ENCODE measurements around the gene MBNL1.

MBNL1 gene

DNA sequence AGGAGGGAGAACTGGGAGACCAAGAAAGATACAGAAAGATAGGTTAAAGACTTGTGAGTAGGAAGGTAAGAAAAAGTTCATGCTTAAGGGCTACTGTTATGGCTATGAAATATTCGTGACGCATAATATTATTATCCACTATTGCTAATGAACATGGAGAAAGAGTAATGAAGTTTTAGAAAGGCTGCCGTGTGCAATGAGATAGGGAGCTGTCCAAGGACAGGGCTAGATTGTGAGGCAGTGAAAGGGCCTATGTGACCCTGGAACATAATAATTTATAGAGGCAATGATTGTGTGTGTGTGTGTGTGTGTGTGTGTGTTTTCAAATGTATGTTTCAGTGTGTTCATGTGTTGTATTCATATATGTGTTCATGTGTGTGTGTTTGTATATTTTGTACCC is 27.7 kb downstream of the MBNL1 start:
- no peaks in the 10 kb centered on the region for H3K9me2 ChIP-seq (replicated peaks; ENCODE audit: control insufficient read depth, low read length)
- peak overlapping the region; percentile 10; the same call in 1 of the 2 replicates for H3K4me3 ChIP-seq (ENCODE audit: low read length)
- H3K4me1 ChIP-seq (ENCODE audit: control insufficient read depth, low read length), result peaks cover 86% of the 10 kb centered on the region
- peaks cover 65% of the 10 kb centered on the region for H3K36me3 ChIP-seq (ENCODE audit: control insufficient read depth, low read length)
- H3K79me2 ChIP-seq (ENCODE audit: control insufficient read depth, low read length), result peaks cover 100% of the 10 kb centered on the region
- H3K4me2 ChIP-seq (ENCODE audit: low read length), result peak overlapping the region; percentile 34
- H3K9me3 ChIP-seq (ENCODE audit: control insufficient read depth, insufficient read depth, low read length), result no peaks in the 10 kb centered on the region
- peaks cover 29% of the 10 kb centered on the region for H3F3A ChIP-seq (ENCODE audit: control insufficient read depth, insufficient read depth)
- TF ChIP-seq, protein P1, sequence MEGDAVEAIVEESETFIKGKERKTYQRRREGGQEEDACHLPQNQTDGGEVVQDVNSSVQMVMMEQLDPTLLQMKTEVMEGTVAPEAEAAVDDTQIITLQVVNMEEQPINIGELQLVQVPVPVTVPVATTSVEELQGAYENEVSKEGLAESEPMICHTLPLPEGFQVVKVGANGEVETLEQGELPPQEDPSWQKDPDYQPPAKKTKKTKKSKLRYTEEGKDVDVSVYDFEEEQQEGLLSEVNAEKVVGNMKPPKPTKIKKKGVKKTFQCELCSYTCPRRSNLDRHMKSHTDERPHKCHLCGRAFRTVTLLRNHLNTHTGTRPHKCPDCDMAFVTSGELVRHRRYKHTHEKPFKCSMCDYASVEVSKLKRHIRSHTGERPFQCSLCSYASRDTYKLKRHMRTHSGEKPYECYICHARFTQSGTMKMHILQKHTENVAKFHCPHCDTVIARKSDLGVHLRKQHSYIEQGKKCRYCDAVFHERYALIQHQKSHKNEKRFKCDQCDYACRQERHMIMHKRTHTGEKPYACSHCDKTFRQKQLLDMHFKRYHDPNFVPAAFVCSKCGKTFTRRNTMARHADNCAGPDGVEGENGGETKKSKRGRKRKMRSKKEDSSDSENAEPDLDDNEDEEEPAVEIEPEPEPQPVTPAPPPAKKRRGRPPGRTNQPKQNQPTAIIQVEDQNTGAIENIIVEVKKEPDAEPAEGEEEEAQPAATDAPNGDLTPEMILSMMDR (IDR thresholded peaks at IDR 0.05; ENCODE audit: low read depth, low read length, poor library complexity, severe bottlenecking), result no peak
- TF ChIP-seq EZH2phosphoT487 (IDR thresholded peaks at IDR 0.05; ENCODE audit: borderline replicate concordance, low read length), result no peak
- H3K27me3 ChIP-seq (ENCODE audit: control insufficient read depth, low read length), result no peaks in the 10 kb centered on the region
- peaks cover 26% of the 10 kb centered on the region for H4K20me1 ChIP-seq (ENCODE audit: control insufficient read depth, insufficient read depth, low read depth, low read length)
- H3K27ac ChIP-seq (ENCODE audit: low read depth, low read length), result peak overlapping the region; percentile 24

DNA sequence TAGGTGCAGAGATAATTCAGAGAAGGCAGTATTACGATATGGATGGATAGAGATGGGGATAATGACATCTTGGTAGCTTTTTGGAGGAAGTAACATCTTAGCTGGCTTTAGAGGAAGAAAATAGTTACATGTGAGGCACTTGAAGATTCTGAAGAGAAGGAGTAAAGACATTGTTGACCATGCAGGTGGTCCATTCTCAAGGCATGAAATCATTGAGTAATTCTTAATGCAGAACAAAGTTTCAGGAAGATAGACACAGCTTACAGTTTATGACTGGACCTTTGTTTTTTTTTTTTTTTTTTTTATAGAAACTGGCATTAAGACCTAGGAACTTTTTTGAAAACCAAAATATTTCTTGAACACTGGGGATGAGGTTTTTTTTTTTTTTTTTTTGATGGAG is 28.2 kb downstream of the MBNL1 start:
- Histone ChIP-seq H3K36me3 (ENCODE audit: control insufficient read depth, low read length) (peaks cover 65% of the 10 kb centered on the region), H3K79me2 (ENCODE audit: control insufficient read depth, low read length) (peaks cover 100% of the 10 kb centered on the region), H3K27me3 (ENCODE audit: control insufficient read depth, low read length) (no peaks in the 10 kb centered on the region), H3K4me2 (ENCODE audit: low read length) (peak overlapping the region; percentile 34), H3K4me1 (ENCODE audit: control insufficient read depth, low read length) (peaks cover 86% of the 10 kb centered on the region), H3K27ac (ENCODE audit: low read depth, low read length) (no peak overlapping the region), H3K9me3 (ENCODE audit: control insufficient read depth, insufficient read depth, low read length) (no peaks in the 10 kb centered on the region), H3K4me3 (ENCODE audit: low read length) (peak overlapping the region; percentile 10; the same call in 1 of the 2 replicates), H3F3A (ENCODE audit: control insufficient read depth, insufficient read depth) (peaks cover 28% of the 10 kb centered on the region; the same call in 1 of the 2 replicates), H3K9me2 (replicated peaks; ENCODE audit: control insufficient read depth, low read length) (no peaks in the 10 kb centered on the region), H4K20me1 (ENCODE audit: control insufficient read depth, insufficient read depth, low read depth, low read length) (peaks cover 20% of the 10 kb centered on the region)
- TF ChIP-seq EZH2phosphoT487 (IDR thresholded peaks at IDR 0.05; ENCODE audit: borderline replicate concordance, low read length), result no peak
- TF ChIP-seq, protein P1 (IDR thresholded peaks at IDR 0.05; ENCODE audit: low read depth, low read length, poor library complexity, severe bottlenecking), result no peak

DNA sequence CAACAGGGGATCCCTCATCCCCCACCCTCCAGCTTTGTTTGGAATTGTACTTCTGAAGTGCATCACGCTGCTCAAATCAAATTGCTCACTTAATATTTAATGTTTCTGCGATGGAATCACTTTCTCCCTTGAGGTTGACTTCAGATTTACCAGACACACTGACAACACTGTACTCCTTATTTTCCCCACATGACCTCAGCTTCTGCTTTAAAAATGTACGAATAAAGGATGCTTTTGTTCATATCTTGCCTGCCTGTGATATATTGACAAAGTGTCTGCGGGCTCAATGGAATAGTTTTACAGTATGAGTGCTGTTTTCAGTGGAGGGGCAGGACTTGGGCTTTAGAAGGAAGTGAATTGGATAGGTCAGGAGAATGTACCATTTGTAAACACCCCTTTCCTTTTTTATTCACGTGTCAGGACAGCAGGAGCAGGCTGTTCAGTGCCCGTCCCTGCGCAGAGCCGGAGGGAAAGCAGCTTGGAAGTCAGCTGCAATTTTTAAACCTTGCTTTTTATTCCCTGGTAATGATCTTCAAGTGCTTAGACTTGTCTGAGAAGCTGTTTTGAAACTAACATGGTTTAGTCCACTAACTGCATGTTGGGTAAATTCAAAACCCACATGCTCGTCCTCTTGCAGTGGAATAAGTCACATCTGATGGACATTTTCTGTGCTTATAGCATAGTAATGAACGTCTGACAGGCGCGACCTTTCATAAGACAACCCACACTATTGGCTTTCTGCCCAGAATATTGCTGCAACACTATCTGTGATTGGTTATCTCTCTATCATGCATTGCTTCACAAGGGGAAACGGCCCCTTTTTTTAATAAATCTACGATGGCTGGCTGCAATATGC is 29.9 kb downstream of the MBNL1 start:
- Histone ChIP-seq H4K20me1 (ENCODE audit: control insufficient read depth, insufficient read depth, low read depth, low read length) (peaks cover 15% of the 10 kb centered on the region), H3K9me3 (ENCODE audit: control insufficient read depth, insufficient read depth, low read length) (no peaks in the 10 kb centered on the region), H3K27ac (ENCODE audit: low read depth, low read length) (peak overlapping the region; percentile 66), H3K36me3 (ENCODE audit: control insufficient read depth, low read length) (peaks cover 72% of the 10 kb centered on the region), H3F3A (ENCODE audit: control insufficient read depth, insufficient read depth) (peaks cover 32% of the 10 kb centered on the region; the same call in 1 of the 2 replicates), H3K4me3 (ENCODE audit: low read length) (peak overlapping the region; percentile 55), H3K9me2 (replicated peaks; ENCODE audit: control insufficient read depth, low read length) (no peaks in the 10 kb centered on the region), H3K4me1 (ENCODE audit: control insufficient read depth, low read length) (peaks cover 88% of the 10 kb centered on the region), H3K79me2 (ENCODE audit: control insufficient read depth, low read length) (peaks cover 100% of the 10 kb centered on the region), H3K27me3 (ENCODE audit: control insufficient read depth, low read length) (no peaks in the 10 kb centered on the region), H3K4me2 (ENCODE audit: low read length) (peak overlapping the region; percentile 68)
- TF ChIP-seq EZH2phosphoT487 (IDR thresholded peaks at IDR 0.05; ENCODE audit: borderline replicate concordance, low read length), result no peak
- TF ChIP-seq, protein P1 (IDR thresholded peaks at IDR 0.05; ENCODE audit: low read depth, low read length, poor library complexity, severe bottlenecking), result no peak
